GM23338 (cell line): ENCODE results near the gene RAMP1. TPM values are rescaled to one million over a fixed set of nuclear protein-coding genes. Genes with fewer than 3 reads are reported as not detected.

Experiments used
- ATAC-seq: fragments of 200-7000 bp; cut with Tn5 transposase; 3 replicates; pipeline ENCODE4 v1.9.1; 2020
- DNase-seq: peaks from one replicate; pipeline ENCODE4 v3.0.0-alpha.2; 2015; ENCODE audit warnings: low spot score
- H2AFZ ChIP-seq: fragments of 200-600 bp; sonication (generic); 2 replicates; pipeline ENCODE4 v1.8.0; 2016; ENCODE audit warnings: antibody characterized with exemption, mild to moderate bottlenecking, moderate library complexity
- H3F3A ChIP-seq: fragments of 200-600 bp; sonication (generic); replicated peaks from 2 replicates; pipeline ENCODE4 v1.8.0; 2017; ENCODE audit warnings: antibody characterized with exemption, mixed run types, low read depth
- H3K27ac ChIP-seq: fragments of 200-600 bp; sonication (generic); 2 replicates; pipeline ENCODE4 v1.6.1; 2016; ENCODE audit warnings: low read depth
- H3K27me3 ChIP-seq: fragments of 200-600 bp; sonication (generic); 2 replicates; pipeline ENCODE4 v1.8.0; 2016; ENCODE audit warnings: mild to moderate bottlenecking, mixed run types, moderate library complexity; ENCODE audit not compliant: insufficient read depth
- H3K36me3 ChIP-seq: fragments of 200-600 bp; sonication (generic); 2 replicates; pipeline ENCODE4 v1.8.0; 2016; ENCODE audit warnings: mild to moderate bottlenecking; ENCODE audit not compliant: insufficient read depth
- H3K4me1 ChIP-seq: fragments of 200-600 bp; sonication (generic); 2 replicates; pipeline ENCODE4 v1.8.0; 2016; ENCODE audit warnings: mild to moderate bottlenecking, moderate library complexity; ENCODE audit not compliant: insufficient read depth
- H3K4me2 ChIP-seq: fragments of 200-600 bp; sonication (generic); 2 replicates; pipeline ENCODE4 v1.7.1; 2017; ENCODE audit warnings: mixed run types
- H3K4me3 ChIP-seq: fragments of 200-600 bp; sonication (generic); 2 replicates; pipeline ENCODE4 v1.6.1; 2016; ENCODE audit warnings: mixed run types
- H3K79me2 ChIP-seq: fragments of 200-600 bp; sonication (generic); replicated peaks from 2 replicates; pipeline ENCODE4 v1.8.0; 2017; ENCODE audit warnings: mild to moderate bottlenecking; ENCODE audit not compliant: insufficient read depth
- H3K9me2 ChIP-seq: fragments of 200-600 bp; sonication (generic); 2 replicates; pipeline ENCODE4 v1.8.0; 2017; ENCODE audit not compliant: insufficient read depth
- H4K20me1 ChIP-seq: fragments of 200-600 bp; sonication (generic); replicated peaks from 2 replicates; pipeline ENCODE4 v1.8.0; 2017; ENCODE audit warnings: mild to moderate bottlenecking; ENCODE audit not compliant: insufficient read depth
- H3K27ac Mint-ChIP-seq: 2 replicates; pipeline ENCODE4 v1.8.0; 2020; ENCODE audit warnings: inconsistent platforms, mild to moderate bottlenecking, moderate library complexity, mixed read lengths
- H3K27me3 Mint-ChIP-seq: 3 replicates; pipeline ENCODE4 v1.8.0; 2022; ENCODE audit warnings: low read depth, mild to moderate bottlenecking, moderate library complexity, mixed read lengths, inconsistent platforms; ENCODE audit not compliant: insufficient read depth, poor library complexity
- H3K36me3 Mint-ChIP-seq: 3 replicates; pipeline ENCODE4 v1.8.0; 2021; ENCODE audit warnings: low read depth, mild to moderate bottlenecking, inconsistent platforms, moderate library complexity, mixed read lengths
- H3K4me1 Mint-ChIP-seq: 3 replicates; pipeline ENCODE4 v1.8.0; 2020; ENCODE audit warnings: mild to moderate bottlenecking, inconsistent platforms, mixed read lengths
- H3K4me3 Mint-ChIP-seq: 3 replicates; pipeline ENCODE4 v1.8.0; 2021; ENCODE audit warnings: moderate library complexity, mild to moderate bottlenecking, inconsistent platforms, mixed read lengths
- H3K9me3 Mint-ChIP-seq: 3 replicates; pipeline ENCODE4 v1.8.0; 2020; ENCODE audit warnings: moderate library complexity, mild to moderate bottlenecking, inconsistent platforms, mixed read lengths
- CREB1 ChIP-seq: fragments of 250-450 bp; sonication (Bioruptor Pico); IDR thresholded peaks from 2 replicates; pipeline ENCODE4 v1.5.0; 2020; ENCODE audit warnings: low read depth, mild to moderate bottlenecking, moderate library complexity
- EZH2 ChIP-seq: fragments of 200-600 bp; sonication (generic); IDR thresholded peaks from one replicate; pipeline ENCODE4 v1.8.0; 2017; ENCODE audit warnings: antibody characterized with exemption, mild to moderate bottlenecking, low read depth; ENCODE audit not compliant: unreplicated experiment
- EZH2phosphoT487 ChIP-seq: fragments of 200-600 bp; sonication (generic); IDR thresholded peaks from one replicate; pipeline ENCODE4 v1.8.1; 2018; ENCODE audit warnings: antibody characterized with exemption; ENCODE audit not compliant: unreplicated experiment
- JUNB ChIP-seq: IDR thresholded peaks from one replicate; pipeline ENCODE4 v1.6.1; 2016; ENCODE audit warnings: antibody characterized with exemption; ENCODE audit not compliant: unreplicated experiment
- NANOG ChIP-seq: IDR thresholded peaks from 2 replicates; pipeline ENCODE4 v1.6.1; 2016; ENCODE audit warnings: antibody characterized with exemption, borderline replicate concordance
- POLR2AphosphoS5 ChIP-seq: IDR thresholded peaks from 2 replicates; pipeline ENCODE4 v1.6.1; 2016; ENCODE audit warnings: antibody characterized with exemption, low read depth
- STAT1 ChIP-seq: IDR thresholded peaks from one replicate; pipeline ENCODE4 v1.6.1; 2016; ENCODE audit warnings: antibody characterized with exemption; ENCODE audit not compliant: unreplicated experiment
- ZNF114 ChIP-seq: fragments of 250-450 bp; sonication (Bioruptor Pico); IDR thresholded peaks from 2 replicates; pipeline ENCODE4 v1.5.0; 2020; ENCODE audit warnings: mild to moderate bottlenecking, moderate library complexity
- polyA plus RNA-seq: library from polyadenylated mRNA; unstranded; fragments of >200 nt; fragmentation: Nextera tagmentation; extraction: Ambion mirVana; gene quantifications from 2 replicates; pipeline ENCODE4 v1.2.1, GENCODE V29; 2016
- total RNA-seq: library from RNA; depleted of rRNA; stranded (reverse); fragments of >200 nt; shearing (Covaris generic); gene quantifications from 2 replicates; pipeline ENCODE4 v1.2.3, GENCODE V29; 2014
- TF ChIP-seq, protein P1 (sequence below): IDR thresholded peaks from one replicate; pipeline ENCODE4 v1.6.1; 2018; ENCODE audit warnings: antibody characterized with exemption; ENCODE audit not compliant: unreplicated experiment
- TF ChIP-seq, protein P2 (sequence below), 2 experiments: fragments of 200-600 bp in 1 of 2; sonication (generic) in 1 of 2; conservative IDR thresholded peaks; 2 replicates each; pipeline versions ENCODE4 v1.5.1 to v1.6.1; 2016 to 2017; ENCODE audit warnings: antibody characterized with exemption in 2 of 2, low read depth in 2 of 2, mild to moderate bottlenecking in 2 of 2, moderate library complexity in 1 of 2

The RAMP1 gene
- total and polyA plus RNA-seq, 2 experiments from 2014 or later: 1.7 to 3.3 TPM

DNA sequence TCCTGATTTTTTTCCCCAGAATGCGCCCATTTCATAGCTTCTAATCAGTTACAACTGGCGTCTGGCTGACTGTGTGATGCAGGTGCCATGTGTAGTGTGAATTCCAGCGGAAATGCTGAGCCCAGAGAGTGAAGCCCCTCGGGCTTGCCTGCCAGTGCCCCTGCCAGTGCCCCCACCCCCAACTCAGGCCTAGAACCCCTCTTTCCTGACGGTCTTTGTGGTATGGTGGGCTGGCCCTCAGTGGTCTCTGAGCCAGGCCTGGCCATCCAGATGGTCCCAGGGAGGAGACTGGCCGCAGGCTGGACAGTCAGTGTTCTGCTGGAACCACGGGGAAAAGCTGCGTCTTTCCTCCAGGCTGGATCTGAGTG lies 3.1 kb downstream of the RAMP1 start (continued):
- TF ChIP-seq, protein P1, sequence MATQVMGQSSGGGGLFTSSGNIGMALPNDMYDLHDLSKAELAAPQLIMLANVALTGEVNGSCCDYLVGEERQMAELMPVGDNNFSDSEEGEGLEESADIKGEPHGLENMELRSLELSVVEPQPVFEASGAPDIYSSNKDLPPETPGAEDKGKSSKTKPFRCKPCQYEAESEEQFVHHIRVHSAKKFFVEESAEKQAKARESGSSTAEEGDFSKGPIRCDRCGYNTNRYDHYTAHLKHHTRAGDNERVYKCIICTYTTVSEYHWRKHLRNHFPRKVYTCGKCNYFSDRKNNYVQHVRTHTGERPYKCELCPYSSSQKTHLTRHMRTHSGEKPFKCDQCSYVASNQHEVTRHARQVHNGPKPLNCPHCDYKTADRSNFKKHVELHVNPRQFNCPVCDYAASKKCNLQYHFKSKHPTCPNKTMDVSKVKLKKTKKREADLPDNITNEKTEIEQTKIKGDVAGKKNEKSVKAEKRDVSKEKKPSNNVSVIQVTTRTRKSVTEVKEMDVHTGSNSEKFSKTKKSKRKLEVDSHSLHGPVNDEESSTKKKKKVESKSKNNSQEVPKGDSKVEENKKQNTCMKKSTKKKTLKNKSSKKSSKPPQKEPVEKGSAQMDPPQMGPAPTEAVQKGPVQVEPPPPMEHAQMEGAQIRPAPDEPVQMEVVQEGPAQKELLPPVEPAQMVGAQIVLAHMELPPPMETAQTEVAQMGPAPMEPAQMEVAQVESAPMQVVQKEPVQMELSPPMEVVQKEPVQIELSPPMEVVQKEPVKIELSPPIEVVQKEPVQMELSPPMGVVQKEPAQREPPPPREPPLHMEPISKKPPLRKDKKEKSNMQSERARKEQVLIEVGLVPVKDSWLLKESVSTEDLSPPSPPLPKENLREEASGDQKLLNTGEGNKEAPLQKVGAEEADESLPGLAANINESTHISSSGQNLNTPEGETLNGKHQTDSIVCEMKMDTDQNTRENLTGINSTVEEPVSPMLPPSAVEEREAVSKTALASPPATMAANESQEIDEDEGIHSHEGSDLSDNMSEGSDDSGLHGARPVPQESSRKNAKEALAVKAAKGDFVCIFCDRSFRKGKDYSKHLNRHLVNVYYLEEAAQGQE: no peak
- no peak for TF ChIP-seq NANOG
- TF ChIP-seq CREB1 (CRISPR knock-in tag): no peak
- TF ChIP-seq ZNF114 (CRISPR knock-in tag): no peak
- no peak for TF ChIP-seq JUNB
- TF ChIP-seq EZH2phosphoT487: no peak
- no peak for TF ChIP-seq EZH2

DNA sequence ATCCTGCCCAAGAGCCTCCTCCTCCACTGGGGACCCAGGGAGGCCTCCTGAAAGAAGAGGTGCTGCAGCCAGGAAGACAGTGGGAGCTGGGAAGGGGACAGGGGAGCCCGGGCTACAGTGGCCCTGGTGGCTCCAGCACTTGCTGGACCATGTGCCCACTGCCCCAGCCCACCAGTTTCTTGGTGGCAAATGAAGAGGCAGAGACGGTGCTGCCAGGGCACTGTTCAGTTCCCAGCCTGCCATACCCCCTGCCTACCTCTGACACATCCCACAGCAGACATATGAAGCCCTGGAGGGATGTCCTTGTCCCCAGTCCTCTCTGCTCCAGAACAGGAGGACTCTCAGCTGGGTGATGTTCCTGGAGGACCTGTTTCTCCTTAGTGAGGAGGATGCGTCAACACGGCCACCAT lies 3.7 kb downstream of the RAMP1 start:
- DNase-seq (no peak), ATAC-seq (no peak)
- Histone ChIP-seq H3F3A (peaks cover 6% of the 10 kb centered on the region; the same call in 1 of the 2 replicates), H2AFZ (no peak overlapping the region), H3K4me2 (no peak overlapping the region), H4K20me1 (no peaks in the 10 kb centered on the region), H3K27ac (no peak overlapping the region), H3K79me2 (no peaks in the 10 kb centered on the region), H3K27me3 (peaks cover 30% of the 10 kb centered on the region), H3K4me3 (no peak overlapping the region), H3K4me1 (0 out of 2 replicates have a peak, but pooled peaks cover 4% of the 10 kb centered on the region), H3K9me2 (no peaks in the 10 kb centered on the region), H3K36me3 (no peaks in the 10 kb centered on the region)
- peaks cover 32% of the 10 kb centered on the region for H3K4me1 Mint-ChIP-seq
- peaks cover 36% of the 10 kb centered on the region for H3K27me3 Mint-ChIP-seq
- H3K36me3 Mint-ChIP-seq: no peaks in the 10 kb centered on the region
- no peak overlapping the region for H3K27ac Mint-ChIP-seq
- H3K9me3 Mint-ChIP-seq: no peaks in the 10 kb centered on the region
- TF ChIP-seq POLR2AphosphoS5 (no peak), STAT1 (no peak), EZH2phosphoT487 (no peak)
- TF ChIP-seq, protein P2, sequence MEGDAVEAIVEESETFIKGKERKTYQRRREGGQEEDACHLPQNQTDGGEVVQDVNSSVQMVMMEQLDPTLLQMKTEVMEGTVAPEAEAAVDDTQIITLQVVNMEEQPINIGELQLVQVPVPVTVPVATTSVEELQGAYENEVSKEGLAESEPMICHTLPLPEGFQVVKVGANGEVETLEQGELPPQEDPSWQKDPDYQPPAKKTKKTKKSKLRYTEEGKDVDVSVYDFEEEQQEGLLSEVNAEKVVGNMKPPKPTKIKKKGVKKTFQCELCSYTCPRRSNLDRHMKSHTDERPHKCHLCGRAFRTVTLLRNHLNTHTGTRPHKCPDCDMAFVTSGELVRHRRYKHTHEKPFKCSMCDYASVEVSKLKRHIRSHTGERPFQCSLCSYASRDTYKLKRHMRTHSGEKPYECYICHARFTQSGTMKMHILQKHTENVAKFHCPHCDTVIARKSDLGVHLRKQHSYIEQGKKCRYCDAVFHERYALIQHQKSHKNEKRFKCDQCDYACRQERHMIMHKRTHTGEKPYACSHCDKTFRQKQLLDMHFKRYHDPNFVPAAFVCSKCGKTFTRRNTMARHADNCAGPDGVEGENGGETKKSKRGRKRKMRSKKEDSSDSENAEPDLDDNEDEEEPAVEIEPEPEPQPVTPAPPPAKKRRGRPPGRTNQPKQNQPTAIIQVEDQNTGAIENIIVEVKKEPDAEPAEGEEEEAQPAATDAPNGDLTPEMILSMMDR (conservative IDR thresholded peaks at IDR 0.05; ENCODE audit: low read depth in 2 of 2): no peak
- H3K4me3 Mint-ChIP-seq: no peak overlapping the region
